GM20000 (cell line): ENCODE measurements around the gene ASPDH.

ENCODE experiments used
- DNase-seq: peaks from one replicate; pipeline ENCODE4 v3.0.0; 2012; ENCODE audit warnings: low spot score
- CTCF ChIP-seq: IDR thresholded peaks from 2 replicates; pipeline ENCODE4 v1.5.1; 2012; ENCODE audit warnings: mild to moderate bottlenecking, control low read depth; ENCODE audit errors: extremely low read depth, missing control alignments

ASPDH gene

GRCh38 chr19:50513746-50514345 lies at the start of gene ASPDH:
Gene ASPDH, minus strand, starts transcription at chr19:50513913. Its CDS starts 90 bp downstream, at chr19:50513823.
- peak; percentile 31 for DNase-seq
- TF ChIP-seq CTCF: no peak

GRCh38 chr19:50562996-50563395 lies 49.3 kb upstream of the ASPDH start:
- TF ChIP-seq CTCF: no peak
- DNase-seq: no peak

- no peak for DNase-seq
- no peak for TF ChIP-seq CTCF
Measured at GRCh38 chr19:50562329-50562728, 48.6 kb upstream of the ASPDH start.

GRCh38 chr19:50559636-50560035 lies 45.9 kb upstream of the ASPDH start:
- no peak for DNase-seq
- no peak for TF ChIP-seq CTCF

- DNase-seq: no peak
- no peak for TF ChIP-seq CTCF
Measured at GRCh38 chr19:50558449-50558848, 44.7 kb upstream of the ASPDH start.

- no peak for DNase-seq
- no peak for TF ChIP-seq CTCF
Measured at GRCh38 chr19:50558039-50558438, 44.3 kb upstream of the ASPDH start.

- no peak for DNase-seq
- no peak for TF ChIP-seq CTCF
Measured at GRCh38 chr19:50557009-50557613, 43.4 kb upstream of the ASPDH start.
